Measurements from ENCODE around the gene NODAL. TPM values are rescaled to one million over a fixed set of nuclear protein-coding genes. Genes with fewer than 3 reads are reported as not detected.

NODAL gene
- total RNA-seq, 5 donors from 2014 or later (not counting 1 experiment from before 2014, with no cell fraction given), result not detected

- Histone ChIP-seq H3K36me3 (ENCODE audit: control insufficient read depth in 2 of 2, extremely low read depth in 1 of 2, insufficient read depth in 1 of 2, low read length in 1 of 2) (no peaks in the 10 kb centered on the region), H3K27me3 (replicated peaks in 1 of 2; ENCODE audit: control insufficient read depth in 2 of 2, extremely low read depth in 1 of 2, insufficient read depth in 2 of 2, low read length in 1 of 2) (peaks cover 8 to 47% of the 10 kb centered on the region in 2 experiments), H3K4me3 (ENCODE audit: control insufficient read depth in 1 of 2, extremely low read depth in 1 of 2, low read length in 1 of 2) (no peak overlapping the region), H3K9me3 (no peaks in the 10 kb centered on the region), H3K4me1 (ENCODE audit: control insufficient read depth in 1 of 2, extremely low read depth in 1 of 2, insufficient read depth in 2 of 2, low read length in 2 of 2) (peaks cover 2 to 24% of the 10 kb centered on the region in 2 experiments), H3K27ac (ENCODE audit: low read length) (no peak overlapping the region)
- no peak for DNase-seq
- ChIA-PET CTCF (no interaction called here), POLR2A (interaction anchor here in 1 of 2 donors (0.6 kb wide), 1 partner anchor 186 kb away, joined by 4 read pairs; no protein-coding TSS in a partner anchor)
- no peak overlapping the region for H3K4me3 Mint-ChIP-seq
- H3K27ac Mint-ChIP-seq, result no peak overlapping the region
- no peaks in the 10 kb centered on the region for H3K9me3 Mint-ChIP-seq
- H3K4me1 Mint-ChIP-seq, result peaks cover 14 to 19% (median 18%) of the 10 kb centered on the region in 3 donors
- ATAC-seq (replicated peaks in 1 of 4), result no peak
- WGBS (ENCODE audit: insufficient coverage), result no CpG with 5 or more reads among the region's 4 CpGs
- H3K36me3 Mint-ChIP-seq, result no peaks in the 10 kb centered on the region
- H3K27me3 Mint-ChIP-seq, result peaks cover 15 to 30% of the 10 kb centered on the region in 2 donors
Measured at GRCh38 chr10:70444744-70445143, 3.3 kb upstream of the NODAL start.

DNA sequence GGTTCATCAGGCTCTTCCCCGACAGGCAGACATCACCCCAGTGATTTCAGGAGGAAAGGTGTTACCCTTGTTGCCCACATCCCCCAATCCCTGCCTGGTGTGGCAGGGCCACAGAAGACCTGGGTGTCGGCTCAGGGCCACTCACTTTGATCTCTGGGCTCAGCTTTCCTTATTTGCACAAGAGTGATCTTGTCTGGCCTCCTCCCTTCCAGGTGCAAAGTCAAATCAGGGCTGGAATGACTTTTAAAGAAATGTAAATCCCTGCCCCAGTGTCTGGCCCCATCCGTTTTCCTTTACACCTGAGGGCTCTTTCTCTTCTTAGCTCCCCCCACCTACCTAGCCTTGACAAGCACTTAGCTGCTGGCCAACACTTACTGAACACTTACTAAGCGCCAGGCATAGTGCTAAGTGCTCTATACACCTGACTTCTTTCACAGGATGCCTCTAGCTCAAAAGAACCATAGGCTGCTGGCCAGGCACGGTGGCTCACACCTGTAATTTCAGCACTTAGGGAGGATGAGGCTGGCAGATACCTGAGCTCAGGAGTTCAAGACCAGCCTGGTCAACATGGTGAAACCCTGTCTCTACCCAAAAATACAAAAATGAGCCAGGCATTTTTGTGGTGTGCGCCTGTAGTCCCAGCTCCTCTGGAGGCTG is 979 bp upstream of the NODAL start:
- peaks cover 19 to 37% of the 10 kb centered on the region in 2 donors for H3K27me3 Mint-ChIP-seq
- Histone ChIP-seq H3K27me3 (replicated peaks in 1 of 2; ENCODE audit: control insufficient read depth in 2 of 2, extremely low read depth in 1 of 2, insufficient read depth in 2 of 2, low read length in 1 of 2) (peaks cover 15 to 56% of the 10 kb centered on the region in 2 experiments), H3K27ac (ENCODE audit: low read length) (no peak overlapping the region), H3K9me3 (no peaks in the 10 kb centered on the region), H3K4me3 (ENCODE audit: control insufficient read depth in 1 of 2, extremely low read depth in 1 of 2, low read length in 1 of 2) (no peak overlapping the region), H3K4me1 (ENCODE audit: control insufficient read depth in 1 of 2, extremely low read depth in 1 of 2, insufficient read depth in 2 of 2, low read length in 2 of 2) (peaks cover 2 to 24% of the 10 kb centered on the region in 2 experiments), H3K36me3 (ENCODE audit: control insufficient read depth in 2 of 2, extremely low read depth in 1 of 2, insufficient read depth in 1 of 2, low read length in 1 of 2) (no peaks in the 10 kb centered on the region)
- peak overlapping the region in 2 of 3 donors; percentile 21 to 73 for H3K4me3 Mint-ChIP-seq
- no peak for DNase-seq
- ChIA-PET CTCF (interaction anchor here in 1 of 2 donors (0.5 to 1.4 kb wide), 2 partner anchors 19 to 266 kb away, joined by 3 read pairs; no protein-coding TSS in a partner anchor), POLR2A (no interaction called here)
- no peaks in the 10 kb centered on the region for H3K36me3 Mint-ChIP-seq
- ATAC-seq (replicated peaks in 1 of 4), result no peak
- 76% methylated on average over 5 of the region's 6 CpGs for WGBS (ENCODE audit: insufficient coverage)
- peaks cover 15 to 19% (median 18%) of the 10 kb centered on the region in 3 donors for H3K4me1 Mint-ChIP-seq
- no peak overlapping the region for H3K27ac Mint-ChIP-seq
- no peaks in the 10 kb centered on the region for H3K9me3 Mint-ChIP-seq

- no peaks in the 10 kb centered on the region for H3K9me3 ChIP-seq
- H3K4me1 ChIP-seq (ENCODE audit: control insufficient read depth in 1 of 2, extremely low read depth in 1 of 2, insufficient read depth in 2 of 2, low read length in 2 of 2), result peaks cover 2 to 24% of the 10 kb centered on the region in 2 experiments
- Mint-ChIP-seq H3K27ac (no peak overlapping the region), H3K9me3 (no peaks in the 10 kb centered on the region), H3K4me1 (peaks cover 15 to 19% (median 18%) of the 10 kb centered on the region in 3 donors), H3K4me3 (peak overlapping the region in 2 of 3 donors; percentile 34 to 73), H3K27me3 (peaks cover 19 to 37% of the 10 kb centered on the region in 2 donors), H3K36me3 (no peaks in the 10 kb centered on the region)
- ChIA-PET CTCF (interaction anchor here in 1 of 2 donors (0.5 to 1.4 kb wide), 2 partner anchors 20 to 267 kb away, joined by 3 read pairs; no protein-coding TSS in a partner anchor), POLR2A (no interaction called here)
- WGBS (ENCODE audit: insufficient coverage), result 30% methylated on average over 12 of the region's 12 CpGs
- no peak for DNase-seq
- H3K4me3 ChIP-seq (ENCODE audit: control insufficient read depth in 1 of 2, extremely low read depth in 1 of 2, low read length in 1 of 2), result no peak overlapping the region
- H3K27ac ChIP-seq (ENCODE audit: low read length), result no peak overlapping the region
- peaks cover 15 to 56% of the 10 kb centered on the region in 2 experiments for H3K27me3 ChIP-seq (replicated peaks in 1 of 2; ENCODE audit: control insufficient read depth in 2 of 2, extremely low read depth in 1 of 2, insufficient read depth in 2 of 2, low read length in 1 of 2)
- no peaks in the 10 kb centered on the region for H3K36me3 ChIP-seq (ENCODE audit: control insufficient read depth in 2 of 2, extremely low read depth in 1 of 2, insufficient read depth in 1 of 2, low read length in 1 of 2)
- ATAC-seq (replicated peaks in 1 of 4), result no peak
Measured at GRCh38 chr10:70441895-70442309, 421 bp upstream of the NODAL start.

- ChIA-PET POLR2A (interaction anchor here in 1 of 2 donors (0.6 kb wide), 1 partner anchor 13 kb away, joined by 3 read pairs; no protein-coding TSS in a partner anchor), CTCF (no interaction called here)
- H3K4me1 ChIP-seq (ENCODE audit: control insufficient read depth in 1 of 2, extremely low read depth in 1 of 2, insufficient read depth in 2 of 2, low read length in 2 of 2), result peaks cover 2 to 24% of the 10 kb centered on the region in 2 experiments
- peak; percentile 32 to 65 (median 50) for ATAC-seq (replicated peaks in 1 of 4)
- H3K36me3 ChIP-seq (ENCODE audit: control insufficient read depth in 2 of 2, extremely low read depth in 1 of 2, insufficient read depth in 1 of 2, low read length in 1 of 2), result no peaks in the 10 kb centered on the region
- no peaks in the 10 kb centered on the region for H3K36me3 Mint-ChIP-seq
- no peaks in the 10 kb centered on the region for H3K9me3 ChIP-seq
- H3K4me3 Mint-ChIP-seq, result peak overlapping the region; percentile 67 to 76 (median 73)
- peaks cover 15 to 19% (median 18%) of the 10 kb centered on the region in 3 donors for H3K4me1 Mint-ChIP-seq
- H3K9me3 Mint-ChIP-seq, result no peaks in the 10 kb centered on the region
- H3K27ac Mint-ChIP-seq, result no peak overlapping the region
- peaks cover 15 to 56% of the 10 kb centered on the region in 2 experiments for H3K27me3 ChIP-seq (replicated peaks in 1 of 2; ENCODE audit: control insufficient read depth in 2 of 2, extremely low read depth in 1 of 2, insufficient read depth in 2 of 2, low read length in 1 of 2)
- 8% methylated on average over 62 of the region's 69 CpGs for WGBS (ENCODE audit: insufficient coverage)
- peaks cover 19 to 37% of the 10 kb centered on the region in 2 donors for H3K27me3 Mint-ChIP-seq
- H3K27ac ChIP-seq (ENCODE audit: low read length), result no peak overlapping the region
- peak overlapping the region; percentile 0 to 73 for H3K4me3 ChIP-seq (ENCODE audit: control insufficient read depth in 1 of 2, extremely low read depth in 1 of 2, low read length in 1 of 2)
- DNase-seq, result peak in 1 of 35 experiments; percentile 11
Measured at GRCh38 chr10:70440296-70441160, 953 bp downstream of the NODAL start.

DNA sequence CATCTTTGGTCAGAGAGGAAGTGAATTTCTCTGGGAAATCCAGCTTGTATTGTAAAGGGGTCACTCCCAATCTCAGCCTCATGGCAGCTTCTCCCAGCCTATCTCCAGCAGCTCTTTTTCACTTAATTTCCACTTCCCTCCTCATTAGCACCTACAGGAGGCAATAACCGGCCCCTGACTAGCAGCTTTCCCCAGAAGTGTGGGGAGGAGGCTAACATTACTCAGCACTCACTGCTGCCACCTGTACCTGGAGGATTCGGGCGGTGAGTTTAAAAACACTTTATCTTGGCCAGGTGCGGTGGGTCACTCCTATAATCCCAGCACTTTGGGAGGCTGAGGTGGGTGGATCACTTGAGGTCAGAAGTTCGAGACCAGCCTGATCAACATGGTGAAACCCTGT is 3.8 kb downstream of the NODAL start:
- Mint-ChIP-seq H3K27ac (no peak overlapping the region), H3K27me3 (peaks cover 18 to 31% of the 10 kb centered on the region in 2 donors), H3K36me3 (no peaks in the 10 kb centered on the region), H3K4me1 (peaks cover 31 to 41% (median 39%) of the 10 kb centered on the region in 3 donors), H3K4me3 (no peak overlapping the region), H3K9me3 (no peaks in the 10 kb centered on the region)
- Histone ChIP-seq H3K27ac (ENCODE audit: low read length) (no peak overlapping the region), H3K36me3 (ENCODE audit: control insufficient read depth in 2 of 2, extremely low read depth in 1 of 2, insufficient read depth in 1 of 2, low read length in 1 of 2) (no peaks in the 10 kb centered on the region), H3K4me1 (ENCODE audit: control insufficient read depth in 1 of 2, extremely low read depth in 1 of 2, insufficient read depth in 2 of 2, low read length in 2 of 2) (peaks cover 3 to 35% of the 10 kb centered on the region in 2 experiments), H3K27me3 (replicated peaks in 1 of 2; ENCODE audit: control insufficient read depth in 2 of 2, extremely low read depth in 1 of 2, insufficient read depth in 2 of 2, low read length in 1 of 2) (peaks cover 11 to 43% of the 10 kb centered on the region in 2 experiments), H3K4me3 (ENCODE audit: control insufficient read depth in 1 of 2, extremely low read depth in 1 of 2, low read length in 1 of 2) (no peak overlapping the region), H3K9me3 (no peaks in the 10 kb centered on the region)
- no CpG with 5 or more reads among the region's 5 CpGs for WGBS (ENCODE audit: insufficient coverage)
- ChIA-PET POLR2A (no interaction called here), CTCF (no interaction called here)
- DNase-seq (no peak), ATAC-seq (replicated peaks in 1 of 4) (no peak)

Measured in T-cell (primary cell).